DND-41 (cell line): ENCODE measurements around the gene SUCO.

Experiments used
- ATAC-seq: fragments of 200-7000 bp; cut with Tn5 transposase; 3 replicates; pipeline ENCODE4 v1.9.1; 2021; ENCODE audit warnings: low read depth; ENCODE audit not compliant: insufficient read depth
- DNase-seq: peaks from one replicate; pipeline ENCODE4 v3.0.0-alpha.2; 2020
- H2AFZ ChIP-seq: 2 replicates; pipeline ENCODE4 v1.6.0; 2012; ENCODE audit warnings: low read depth, low read length
- H3K27ac ChIP-seq: 2 replicates; pipeline ENCODE4 v1.5.1; 2012; ENCODE audit warnings: low read length, inconsistent platforms
- H3K27me3 ChIP-seq: fragments of 200-600 bp; sonication (generic); 2 replicates; pipeline ENCODE4 v1.6.0; 2012; ENCODE audit warnings: low read length, mild to moderate bottlenecking, inconsistent platforms; ENCODE audit not compliant: insufficient read depth, poor library complexity
- H3K36me3 ChIP-seq: 2 replicates; pipeline ENCODE4 v1.5.1; 2012; ENCODE audit warnings: low read length, inconsistent platforms; ENCODE audit not compliant: insufficient read depth
- H3K4me1 ChIP-seq: 2 replicates; pipeline ENCODE4 v1.5.1; 2012; ENCODE audit warnings: mild to moderate bottlenecking, low read length; ENCODE audit not compliant: insufficient read depth
- H3K4me2 ChIP-seq: 2 replicates; pipeline ENCODE4 v1.6.0; 2012; ENCODE audit warnings: mild to moderate bottlenecking, moderate library complexity, low read length, inconsistent platforms; ENCODE audit not compliant: insufficient read depth
- H3K4me3 ChIP-seq, 2 experiments: fragments of 200-600 bp in 1 of 2; shearing (Covaris generic) in 1 of 2; 2 replicates each; pipeline ENCODE4 v1.5.1; 2012 to 2016; ENCODE audit warnings: inconsistent platforms in 2 of 2, low read length in 2 of 2, mild to moderate bottlenecking in 2 of 2, low read depth in 1 of 2, moderate library complexity in 1 of 2
- H3K79me2 ChIP-seq: 2 replicates; pipeline ENCODE4 v1.6.0; 2012; ENCODE audit warnings: low read length, inconsistent platforms; ENCODE audit not compliant: insufficient read depth
- H3K9ac ChIP-seq: 2 replicates; pipeline ENCODE4 v1.6.0; 2012; ENCODE audit warnings: low read depth, mild to moderate bottlenecking, inconsistent platforms, low read length, moderate library complexity
- H3K9me3 ChIP-seq: 2 replicates; pipeline ENCODE4 v1.5.1; 2012; ENCODE audit warnings: low read length, moderate library complexity, mild to moderate bottlenecking, inconsistent platforms; ENCODE audit not compliant: insufficient read depth, severe bottlenecking
- H4K20me1 ChIP-seq: 2 replicates; pipeline ENCODE4 v1.6.0; 2012; ENCODE audit warnings: low read length; ENCODE audit not compliant: insufficient read depth
- CTCF ChIP-seq: IDR thresholded peaks from 2 replicates; pipeline ENCODE4 v1.5.1; 2012; ENCODE audit warnings: borderline replicate concordance, low read length, moderate library complexity, mild to moderate bottlenecking; ENCODE audit not compliant: poor library complexity, severe bottlenecking; ENCODE audit errors: extremely low read depth
- EZH2 ChIP-seq: IDR thresholded peaks from 3 replicates; pipeline ENCODE4 v1.6.1; 2012; ENCODE audit warnings: borderline replicate concordance, low read depth, mild to moderate bottlenecking, moderate library complexity, low read length, inconsistent platforms; ENCODE audit not compliant: severe bottlenecking

Gene SUCO

GRCh38 chr1:172485626-172486025 is 47.3 kb upstream of the SUCO start:
- ATAC-seq (no peak), DNase-seq (no peak)
- Histone ChIP-seq H3K4me2 (no peak overlapping the region), H3K27ac (no peak overlapping the region), H3K9ac (no peak overlapping the region), H3K36me3 (no peaks in the 10 kb centered on the region), H3K4me1 (peaks cover 19% of the 10 kb centered on the region), H3K27me3 (peaks cover 5% of the 10 kb centered on the region), H3K79me2 (no peaks in the 10 kb centered on the region), H3K4me3 (no peak overlapping the region), H3K9me3 (no peaks in the 10 kb centered on the region), H4K20me1 (no peaks in the 10 kb centered on the region), H2AFZ (no peak overlapping the region)
- TF ChIP-seq EZH2, result no peak
- no peak for TF ChIP-seq CTCF

- TF ChIP-seq EZH2 (no peak), CTCF (no peak)
Observed at GRCh38 chr1:172486805-172487454, 46.0 kb upstream of the SUCO start.

GRCh38 chr1:172487550-172487949 is 45.4 kb upstream of the SUCO start:
- H3K4me2 ChIP-seq, result peak overlapping the region; percentile 52; the same call in 1 of the 2 replicates
- H3K27ac ChIP-seq, result no peak overlapping the region
- H3K79me2 ChIP-seq, result no peaks in the 10 kb centered on the region
- H2AFZ ChIP-seq, result no peak overlapping the region
- TF ChIP-seq EZH2 (no peak), CTCF (no peak)
- H3K4me3 ChIP-seq, result peak overlapping the region in 1 of 2 experiments; percentile 15; a peak in 1 of 4 replicates
- no peaks in the 10 kb centered on the region for H3K36me3 ChIP-seq
- no peaks in the 10 kb centered on the region for H4K20me1 ChIP-seq
- no peak overlapping the region for H3K9ac ChIP-seq
- ATAC-seq (peak; percentile 95), DNase-seq (peak; percentile 48)
- peaks cover 14% of the 10 kb centered on the region for H3K4me1 ChIP-seq
- peaks cover 8% of the 10 kb centered on the region for H3K27me3 ChIP-seq
- no peaks in the 10 kb centered on the region for H3K9me3 ChIP-seq

More at GRCh38 chr1:172486805-172487454, 46.0 kb upstream of the SUCO start:
- peaks cover 14% of the 10 kb centered on the region for H3K4me1 ChIP-seq
- 0 out of 2 replicates have a peak overlapping the region, but pooled peaks have one; percentile 52 for H3K4me2 ChIP-seq
- H4K20me1 ChIP-seq, result no peaks in the 10 kb centered on the region
- peaks cover 8% of the 10 kb centered on the region for H3K27me3 ChIP-seq
- H3K4me3 ChIP-seq, result no peak overlapping the region
- H2AFZ ChIP-seq, result no peak overlapping the region
- ATAC-seq, result no peak
- H3K9me3 ChIP-seq, result no peaks in the 10 kb centered on the region
- no peak for DNase-seq
- H3K27ac ChIP-seq, result no peak overlapping the region
- H3K36me3 ChIP-seq, result no peaks in the 10 kb centered on the region
- no peak overlapping the region for H3K9ac ChIP-seq
- H3K79me2 ChIP-seq, result no peaks in the 10 kb centered on the region
